H1 (cell line): ENCODE measurements around the gene ARHGEF28. TPM values are rescaled to one million over a fixed set of nuclear protein-coding genes. Genes with fewer than 3 reads are reported as not detected.

Experiments used
- CTCF ChIA-PET: fragments of 300-600 bp; sonication (Branson Sonifier 250); formaldehyde crosslinking; loops from one replicate; lab custom pipeline; 2021; ENCODE audit not compliant: partially characterized antibody; lab: Charles Lee
- POLR2A ChIA-PET: fragments of 300-600 bp; sonication (Branson Sonifier 250); formaldehyde crosslinking; loops from one replicate; lab custom pipeline; 2021; ENCODE audit warnings: inconsistent platforms; ENCODE audit not compliant: partially characterized antibody; lab: Charles Lee
- DNase-seq, 2 experiments: peaks; one replicate each; pipeline versions ENCODE4 v3.0.0 to v3.0.0-alpha.2; 2010 to 2022; ENCODE audit warnings: low spot score in 2 of 2, low read depth in 1 of 2, mixed read lengths in 1 of 2
- FAIRE-seq: peaks from 2 replicates; lab custom pipeline; 2011; peaks lifted over from hg19 to GRCh38; lab: Jason Lieb, UNC
- H2AFZ ChIP-seq: 2 replicates; pipeline ENCODE4 v1.8.1; 2012; ENCODE audit warnings: low read length, inconsistent platforms
- H2AK5ac ChIP-seq: 2 replicates; pipeline ENCODE4 v1.6.1; 2013; ENCODE audit warnings: low read depth, low read length
- H2BK120ac ChIP-seq: replicated peaks from 2 replicates; pipeline ENCODE3; 2013; ENCODE audit warnings: low read depth, low read length, inconsistent platforms
- H2BK12ac ChIP-seq: 2 replicates; pipeline ENCODE4 v1.6.1; 2013; ENCODE audit warnings: low read depth, low read length
- H2BK15ac ChIP-seq: 2 replicates; pipeline ENCODE4 v1.6.1; 2013; ENCODE audit warnings: low read length
- H2BK20ac ChIP-seq: 2 replicates; pipeline ENCODE4 v1.6.1; 2013; ENCODE audit warnings: low read length
- H2BK5ac ChIP-seq: 2 replicates; pipeline ENCODE4 v1.6.1; 2013; ENCODE audit warnings: low read depth, low read length
- H3K14ac ChIP-seq: 2 replicates; pipeline ENCODE4 v1.6.1; 2013; ENCODE audit warnings: inconsistent platforms; ENCODE audit not compliant: insufficient read length
- H3K18ac ChIP-seq: 2 replicates; pipeline ENCODE4 v1.6.1; 2013; ENCODE audit warnings: low read length; ENCODE audit errors: extremely low read depth
- H3K23ac ChIP-seq: 2 replicates; pipeline ENCODE4 v1.6.1; 2013; ENCODE audit warnings: inconsistent platforms; ENCODE audit not compliant: insufficient read length
- H3K23me2 ChIP-seq: 2 replicates; pipeline ENCODE4 v1.6.1; 2013; ENCODE audit warnings: low read depth, low read length
- H3K27ac ChIP-seq: 2 replicates; pipeline ENCODE4 v1.6.1; 2011; ENCODE audit warnings: low read depth, low read length, inconsistent platforms
- H3K27me3 ChIP-seq, 4 experiments: replicated peaks in 1 of 4; 1 replicate in 1 of 4; 2 replicates in 3 of 4; pipeline versions ENCODE4 v1.6.1 to v1.8.1; 2011 to 2013; ENCODE audit warnings: low read length in 3 of 4, mild to moderate bottlenecking in 3 of 4, inconsistent platforms in 2 of 4, mixed read lengths in 2 of 4, moderate library complexity in 1 of 4; ENCODE audit not compliant: control insufficient read depth in 3 of 4, insufficient read depth in 3 of 4; ENCODE audit errors: extremely low read depth in 1 of 4
- H3K36me3 ChIP-seq, 4 experiments: 2 replicates each; pipeline versions ENCODE4 v1.6.1 to v1.8.1; 2011 to 2013; ENCODE audit warnings: mild to moderate bottlenecking in 4 of 4, low read length in 3 of 4, moderate library complexity in 2 of 4, control low read depth in 1 of 4, inconsistent platforms in 1 of 4; ENCODE audit not compliant: insufficient read depth in 4 of 4, control insufficient read depth in 2 of 4
- H3K4ac ChIP-seq: replicated peaks from 2 replicates; pipeline ENCODE3; 2013; ENCODE audit warnings: low read length, low read depth, mixed read lengths, inconsistent platforms; ENCODE audit not compliant: insufficient read length
- H3K4me1 ChIP-seq, 4 experiments: replicated peaks in 1 of 4; 1 replicate in 1 of 4; 2 replicates in 3 of 4; pipeline versions ENCODE4 v1.6.1 to v1.8.1; 2011 to 2013; ENCODE audit warnings: low read length in 3 of 4, inconsistent platforms in 2 of 4, mixed read lengths in 1 of 4; ENCODE audit not compliant: insufficient read depth in 4 of 4, control insufficient read depth in 3 of 4
- H3K4me2 ChIP-seq, 2 experiments: 2 replicates each; pipeline versions ENCODE4 v1.6.1 to v1.8.1; 2011 to 2013; ENCODE audit warnings: low read depth in 2 of 2, low read length in 2 of 2, control low read depth in 1 of 2, inconsistent platforms in 1 of 2, mild to moderate bottlenecking in 1 of 2; ENCODE audit not compliant: insufficient read depth in 1 of 2
- H3K4me3 ChIP-seq, 4 experiments: fragments of 200-600, 300-600 bp in 1 of 4; sonication (generic), shearing (Covaris generic), sonication (Bioruptor Twin) in 1 of 4; 2 replicates each; pipeline versions ENCODE4 v1.5.1 to v1.8.1; 2011 to 2016; ENCODE audit warnings: low read length in 4 of 4, low read depth in 3 of 4, control low read depth in 2 of 4, inconsistent platforms in 2 of 4, mild to moderate bottlenecking in 2 of 4, mixed read lengths in 1 of 4, moderate library complexity in 1 of 4; ENCODE audit not compliant: insufficient read depth in 2 of 4; ENCODE audit errors: extremely low read depth in 1 of 4
- H3K56ac ChIP-seq: replicated peaks from 2 replicates; pipeline ENCODE3; 2013; ENCODE audit warnings: low read depth, mild to moderate bottlenecking, mixed read lengths, low read length, inconsistent platforms; ENCODE audit not compliant: insufficient read length
- H3K79me1 ChIP-seq: 2 replicates; pipeline ENCODE4 v1.6.1; 2013; ENCODE audit warnings: low read depth, low read length, control low read depth
- H3K79me2 ChIP-seq, 2 experiments: 2 replicates each; pipeline versions ENCODE4 v1.6.1 to v1.8.1; 2012 to 2013; ENCODE audit warnings: low read length in 2 of 2, mild to moderate bottlenecking in 2 of 2, inconsistent platforms in 1 of 2; ENCODE audit not compliant: insufficient read depth in 2 of 2, control insufficient read depth in 1 of 2
- H3K9ac ChIP-seq, 4 experiments: replicated peaks in 1 of 4; 1 replicate in 1 of 4; 2 replicates in 3 of 4; pipeline versions ENCODE4 v1.6.1 to v1.8.1; 2011 to 2013; ENCODE audit warnings: low read depth in 3 of 4, low read length in 3 of 4, control low read depth in 2 of 4, mild to moderate bottlenecking in 2 of 4, moderate library complexity in 2 of 4, inconsistent platforms in 1 of 4; ENCODE audit errors: extremely low read depth in 1 of 4
- H3K9me3 ChIP-seq, 2 experiments: 2 replicates each; pipeline versions ENCODE4 v1.6.1 to v1.8.1; 2012 to 2013; ENCODE audit warnings: mild to moderate bottlenecking in 2 of 2, moderate library complexity in 2 of 2, control low read depth in 1 of 2, inconsistent platforms in 1 of 2, low read depth in 1 of 2, low read length in 1 of 2, mixed read lengths in 1 of 2; ENCODE audit not compliant: insufficient read depth in 2 of 2
- H4K20me1 ChIP-seq, 2 experiments: replicated peaks in 1 of 2; 2 replicates each; pipeline versions ENCODE3 to v1.8.1; 2011 to 2013; ENCODE audit warnings: inconsistent platforms in 2 of 2, low read length in 2 of 2, mild to moderate bottlenecking in 1 of 2; ENCODE audit not compliant: insufficient read depth in 2 of 2, control insufficient read depth in 1 of 2
- H4K5ac ChIP-seq: 2 replicates; pipeline ENCODE4 v1.6.1; 2013; ENCODE audit warnings: low read length, low read depth, mixed read lengths, inconsistent platforms; ENCODE audit not compliant: insufficient read length
- H4K8ac ChIP-seq: 2 replicates; pipeline ENCODE4 v1.8.0; 2013; ENCODE audit warnings: mild to moderate bottlenecking, moderate library complexity, low read length, inconsistent platforms; ENCODE audit not compliant: insufficient read depth; ENCODE audit errors: extremely low read depth
- H4K91ac ChIP-seq: replicated peaks from 2 replicates; pipeline ENCODE3; 2013; ENCODE audit warnings: low read length, mixed read lengths, inconsistent platforms; ENCODE audit not compliant: insufficient read length
- ATF3 ChIP-seq: IDR thresholded peaks from 2 replicates; pipeline ENCODE4 v1.6.1; 2011; ENCODE audit warnings: low read depth, mild to moderate bottlenecking, low read length; ENCODE audit not compliant: insufficient read depth
- BACH1 ChIP-seq: IDR thresholded peaks from 2 replicates; pipeline ENCODE4 v1.6.1; 2012; ENCODE audit warnings: low read length, improper control_type of control experiment
- EGR1 ChIP-seq: IDR thresholded peaks from 2 replicates; pipeline ENCODE4 v1.6.1; 2011; ENCODE audit warnings: low read depth, low read length, borderline replicate concordance
- FOSL1 ChIP-seq: IDR thresholded peaks from 2 replicates; pipeline ENCODE4 v1.6.1; 2011; ENCODE audit warnings: mild to moderate bottlenecking, low read depth, low read length, moderate library complexity; ENCODE audit not compliant: insufficient read depth
- GABPA ChIP-seq: IDR thresholded peaks from 2 replicates; pipeline ENCODE4 v1.6.1; 2011; ENCODE audit warnings: mild to moderate bottlenecking, low read length, moderate library complexity, borderline replicate concordance; ENCODE audit not compliant: insufficient read depth
- MAX ChIP-seq: IDR thresholded peaks from 2 replicates; pipeline ENCODE4 v1.6.1; 2012; ENCODE audit warnings: inconsistent platforms
- RAD21 ChIP-seq, 2 experiments: IDR thresholded peaks in 1 of 2; conservative IDR thresholded peaks in 1 of 2; 2 replicates each; pipeline ENCODE4 v1.6.1; 2011; ENCODE audit warnings: low read depth in 2 of 2, low read length in 2 of 2, improper control_type of control experiment in 1 of 2, inconsistent platforms in 1 of 2, mild to moderate bottlenecking in 1 of 2, moderate library complexity in 1 of 2
- RFX5 ChIP-seq: IDR thresholded peaks from 2 replicates; pipeline ENCODE4 v1.6.1; 2011; ENCODE audit warnings: low read depth, low read length, improper control_type of control experiment, borderline replicate concordance
- TAF1 ChIP-seq: IDR thresholded peaks from 2 replicates; pipeline ENCODE4 v1.6.1; 2011; ENCODE audit warnings: mild to moderate bottlenecking, low read depth, low read length
- USF2 ChIP-seq: IDR thresholded peaks from 2 replicates; pipeline ENCODE4 v1.6.1; 2011; ENCODE audit warnings: low read length, improper control_type of control experiment
- polyA plus RNA-seq, 7 experiments: library from polyadenylated mRNA; depleted of rRNA in 3 of 7; stranded (reverse) in 5 of 7; unstranded in 2 of 7; fragments of >200 nt in 5 of 7; fragments of 200-250 nt in 2 of 7; gene quantifications; 1 replicate in 5 of 7; 2 replicates in 1 of 7; 4 replicates in 1 of 7; pipeline versions ENCODE4 v1.2.1 to v1.2.3, GENCODE V29; 2011 to 2013; ENCODE audit warnings: missing spikeins in 2 of 7, mixed read lengths in 2 of 7
- total RNA-seq: library from RNA; stranded (reverse); fragmentation: NEBNext Ultra II Directional; extraction: Animal tissue kit (Norgen Biotek cat#: 25700); gene quantifications from 2 replicates; pipeline ENCODE4 v1.2.1, GENCODE V29; 2021

ARHGEF28 gene
- total and polyA plus RNA-seq, 2 of the 8 experiments (the other 6 are each of a cell fraction or from before 2014, with no cell fraction given): 0.33 to 1.0 TPM

GRCh38 chr5:73631500-73631899 is 5.5 kb downstream of the ARHGEF28 start:
- no peak for FAIRE-seq
- H3K79me2 ChIP-seq: no peaks in the 10 kb centered on the region
- H3K18ac ChIP-seq: no peak overlapping the region
- TF ChIP-seq GABPA: no peak
- no peak for TF ChIP-seq EGR1
- TF ChIP-seq MAX: no peak
- no peak for TF ChIP-seq RAD21 (IDR thresholded peaks at IDR 0.05 in 1 of 2, conservative IDR thresholded peaks at IDR 0.05 in 1 of 2; ENCODE audit: low read depth in 2 of 2, low read length in 2 of 2)
- TF ChIP-seq FOSL1: no peak
- TF ChIP-seq ATF3: no peak
- no peak for TF ChIP-seq TAF1
- TF ChIP-seq USF2: no peak
- no peak for TF ChIP-seq BACH1
- no peak for TF ChIP-seq RFX5

More at GRCh38 chr5:73631500-73631899, 5.5 kb downstream of the ARHGEF28 start:
- DNase-seq: no peak
- Histone ChIP-seq H3K56ac (no peak overlapping the region), H3K23me2 (peaks cover 2% of the 10 kb centered on the region; the same call in 1 of the 2 replicates), H3K9me3 (no peaks in the 10 kb centered on the region), H2AK5ac (no peak overlapping the region), H3K9ac (no peak overlapping the region), H4K20me1 (no peaks in the 10 kb centered on the region), H3K36me3 (no peaks in the 10 kb centered on the region), H3K79me1 (no peaks in the 10 kb centered on the region), H2BK120ac (no peak overlapping the region), H3K23ac (no peak overlapping the region), H4K5ac (no peak overlapping the region), H3K4me3 (no peak overlapping the region), H3K14ac (no peak overlapping the region), H3K4me2 (no peak overlapping the region), H4K91ac (no peak overlapping the region), H3K27ac (no peak overlapping the region), H3K4ac (no peak overlapping the region), H2BK5ac (no peak overlapping the region), H2BK12ac (no peak overlapping the region), H3K4me1 (peaks cover 0 to 4% (median 0%) of the 10 kb centered on the region in 4 experiments; a peak in 2 of 7 replicates), H4K8ac (no peak overlapping the region), H3K27me3 (peaks cover 8 to 15% (median 12%) of the 10 kb centered on the region in 4 experiments), H2AFZ (no peak overlapping the region), H2BK15ac (no peak overlapping the region), H2BK20ac (no peak overlapping the region)
- CTCF ChIA-PET: interaction anchor here (0.8 to 1.4 kb wide), 2 partner anchors 10 to 12 kb away, joined by 4 read pairs; no protein-coding TSS in a partner anchor
- POLR2A ChIA-PET: no interaction called here
